Astrocyte (in vitro differentiated cells and primary cell): Measurements from ENCODE around the gene PGP. TPM values are rescaled to one million over a fixed set of nuclear protein-coding genes. Genes with fewer than 3 reads are reported as not detected.

Experiments
- DNase-seq: peaks from one replicate; pipeline ENCODE4 v3.0.0-alpha.2; 2010; ENCODE audit warnings: low read depth
- FAIRE-seq: peaks from 2 replicates; lab custom pipeline; 2011; peaks lifted over from hg19 to GRCh38; lab: Jason Lieb, UNC
- H2AFZ ChIP-seq: 2 replicates; pipeline ENCODE4 v1.6.0; 2012; ENCODE audit warnings: low read depth, low read length, inconsistent platforms
- H3K27ac ChIP-seq: 2 replicates; pipeline ENCODE4 v1.5.1; 2011; ENCODE audit warnings: low read depth, low read length, inconsistent platforms
- H3K27me3 ChIP-seq: 2 replicates; pipeline ENCODE4 v1.6.0; 2011; ENCODE audit warnings: low read length, inconsistent platforms; ENCODE audit not compliant: insufficient read depth
- H3K36me3 ChIP-seq: 2 replicates; pipeline ENCODE4 v1.5.1; 2011; ENCODE audit warnings: low read length, inconsistent platforms; ENCODE audit not compliant: insufficient read depth
- H3K4me1 ChIP-seq: 2 replicates; pipeline ENCODE4 v1.5.1; 2011; ENCODE audit warnings: low read length, inconsistent platforms; ENCODE audit not compliant: insufficient read depth
- H3K4me2 ChIP-seq: 2 replicates; pipeline ENCODE4 v1.6.0; 2012; ENCODE audit warnings: low read length, inconsistent platforms
- H3K4me3 ChIP-seq: 2 replicates; pipeline ENCODE4 v1.5.1; 2011; ENCODE audit warnings: low read depth, mild to moderate bottlenecking, low read length, inconsistent platforms; ENCODE audit not compliant: insufficient read depth
- H3K79me2 ChIP-seq: 2 replicates; pipeline ENCODE4 v1.6.0; 2012; ENCODE audit warnings: mild to moderate bottlenecking, low read length, inconsistent platforms; ENCODE audit not compliant: insufficient read depth
- H3K9ac ChIP-seq: 2 replicates; pipeline ENCODE4 v1.6.0; 2012; ENCODE audit warnings: mild to moderate bottlenecking, low read length, inconsistent platforms
- H3K9me3 ChIP-seq: 2 replicates; pipeline ENCODE4 v1.5.1; 2012; ENCODE audit warnings: low read depth, mild to moderate bottlenecking, low read length, inconsistent platforms; ENCODE audit not compliant: insufficient read depth
- H4K20me1 ChIP-seq: 2 replicates; pipeline ENCODE4 v1.6.0; 2012; ENCODE audit warnings: low read length, inconsistent platforms; ENCODE audit not compliant: insufficient read depth
- H3K27ac Mint-ChIP-seq: one replicate; pipeline ENCODE4 v1.8.0; 2021; ENCODE audit warnings: mild to moderate bottlenecking, mixed read lengths; ENCODE audit not compliant: unreplicated experiment
- H3K27me3 Mint-ChIP-seq: one replicate; pipeline ENCODE4 v1.8.0; 2021; ENCODE audit warnings: low read depth, mixed read lengths; ENCODE audit not compliant: unreplicated experiment
- H3K36me3 Mint-ChIP-seq: one replicate; pipeline ENCODE4 v1.8.0; 2021; ENCODE audit warnings: low read depth, mixed read lengths; ENCODE audit not compliant: unreplicated experiment
- H3K4me1 Mint-ChIP-seq: one replicate; pipeline ENCODE4 v1.8.0; 2021; ENCODE audit warnings: low read depth, mixed read lengths; ENCODE audit not compliant: unreplicated experiment
- H3K4me3 Mint-ChIP-seq: one replicate; pipeline ENCODE4 v1.8.0; 2021; ENCODE audit warnings: mild to moderate bottlenecking, moderate library complexity, mixed read lengths; ENCODE audit not compliant: unreplicated experiment
- H3K9me3 Mint-ChIP-seq: one replicate; pipeline ENCODE4 v1.8.0; 2021; ENCODE audit warnings: mild to moderate bottlenecking, mixed read lengths; ENCODE audit not compliant: unreplicated experiment
- CTCF ChIP-seq: IDR thresholded peaks from 2 replicates; pipeline ENCODE4 v1.5.1; 2011; ENCODE audit warnings: low read depth, mild to moderate bottlenecking, inconsistent platforms, low read length, moderate library complexity; ENCODE audit not compliant: insufficient read depth
- EZH2 ChIP-seq: IDR thresholded peaks from 2 replicates; pipeline ENCODE4 v1.6.1; 2012; ENCODE audit warnings: mild to moderate bottlenecking, low read length, inconsistent platforms; ENCODE audit not compliant: insufficient read depth
- total RNA-seq: library from RNA; stranded (reverse); gene quantifications from 2 replicates; pipeline ENCODE4 v1.2.1, GENCODE V29; 2021

PGP gene
- total RNA-seq, 1 donor from 2014 or later: 21.1 TPM

GRCh38 chr16:2190002-2190658, 24.5 kb downstream of the PGP start:
- Histone ChIP-seq H3K9me3 (no peaks in the 10 kb centered on the region), H4K20me1 (peaks cover 6% of the 10 kb centered on the region), H3K4me1 (no peaks in the 10 kb centered on the region), H3K9ac (no peak overlapping the region), H3K4me2 (no peak overlapping the region), H3K36me3 (no peaks in the 10 kb centered on the region), H3K79me2 (no peaks in the 10 kb centered on the region), H3K27me3 (peaks cover 6% of the 10 kb centered on the region), H2AFZ (no peak overlapping the region), H3K27ac (no peak overlapping the region), H3K4me3 (no peak overlapping the region)
- Mint-ChIP-seq H3K4me3 (no peak overlapping the region), H3K9me3 (no peaks in the 10 kb centered on the region), H3K4me1 (no peaks in the 10 kb centered on the region), H3K27me3 (peaks cover 24% of the 10 kb centered on the region), H3K36me3 (peaks cover 3% of the 10 kb centered on the region), H3K27ac (no peak overlapping the region)
- DNase-seq: no peak
- FAIRE-seq: no peak
- TF ChIP-seq CTCF (no peak), EZH2 (no peak)

GRCh38 chr16:2189252-2189893, 25.3 kb downstream of the PGP start:
- no peak overlapping the region for H3K27ac ChIP-seq
- H3K79me2 ChIP-seq: no peaks in the 10 kb centered on the region
- no peaks in the 10 kb centered on the region for H3K9me3 Mint-ChIP-seq
- H3K4me3 Mint-ChIP-seq: no peak overlapping the region
- H3K4me1 Mint-ChIP-seq: no peaks in the 10 kb centered on the region
- no peak overlapping the region for H3K27ac Mint-ChIP-seq
- TF ChIP-seq CTCF (no peak), EZH2 (no peak)
- no peaks in the 10 kb centered on the region for H3K4me1 ChIP-seq
- no peaks in the 10 kb centered on the region for H3K27me3 ChIP-seq
- no peaks in the 10 kb centered on the region for H3K36me3 ChIP-seq
- H3K9me3 ChIP-seq: no peaks in the 10 kb centered on the region
- peaks cover 3% of the 10 kb centered on the region for H3K36me3 Mint-ChIP-seq
- no peak overlapping the region for H2AFZ ChIP-seq
- no peaks in the 10 kb centered on the region for H4K20me1 ChIP-seq
- DNase-seq: no peak
- H3K9ac ChIP-seq: no peak overlapping the region
- no peak overlapping the region for H3K4me2 ChIP-seq
- H3K4me3 ChIP-seq: no peak overlapping the region
- H3K27me3 Mint-ChIP-seq: peaks cover 16% of the 10 kb centered on the region
- no peak for FAIRE-seq

- no peak for TF ChIP-seq CTCF
- no peak for TF ChIP-seq EZH2
- Histone ChIP-seq H3K9me3 (no peaks in the 10 kb centered on the region), H3K9ac (no peak overlapping the region), H3K4me2 (no peak overlapping the region), H3K79me2 (no peaks in the 10 kb centered on the region), H4K20me1 (no peaks in the 10 kb centered on the region), H3K27ac (no peak overlapping the region), H3K4me1 (no peaks in the 10 kb centered on the region), H2AFZ (no peak overlapping the region), H3K27me3 (no peaks in the 10 kb centered on the region), H3K36me3 (no peaks in the 10 kb centered on the region), H3K4me3 (no peak overlapping the region)
- no peak overlapping the region for H3K27ac Mint-ChIP-seq
- DNase-seq (no peak), FAIRE-seq (no peak)
- no peaks in the 10 kb centered on the region for H3K9me3 Mint-ChIP-seq
- peaks cover 16% of the 10 kb centered on the region for H3K27me3 Mint-ChIP-seq
- no peak overlapping the region for H3K4me3 Mint-ChIP-seq
- peaks cover 3% of the 10 kb centered on the region for H3K36me3 Mint-ChIP-seq
- no peaks in the 10 kb centered on the region for H3K4me1 Mint-ChIP-seq
These were observed 26.2 kb downstream of the PGP start for GRCh38 chr16:2188395-2188794.
